CD4-positive, alpha-beta T cell treated with Interleukin-4 for 1 hour (primary cell): ENCODE measurements around the gene GGCX.
A peak's percentile ranks its signal among the peaks of the same experiment; 100 is the strongest.
"Not testable (repeated sequence)": the region's sequence is repeated elsewhere in the genome, so short reads cannot be mapped to it uniquely, and the experiment has no call there.

Experiments
- DNase-seq, 2 donors: peaks; one replicate each; pipeline ENCODE4 v3.0.0-alpha.2; 2020 to 2022

Gene GGCX

GRCh38 chr2:85593023-85593422 lies 31.7 kb upstream of the GGCX start:
- DNase-seq = no peak

- not testable (repeated sequence) for DNase-seq
Measured at GRCh38 chr2:85592299-85592698, 31.0 kb upstream of the GGCX start.

GRCh38 chr2:85591563-85591962 lies 30.3 kb upstream of the GGCX start:
- DNase-seq = no peak

GRCh38 chr2:85590950-85591349 lies 29.7 kb upstream of the GGCX start:
- DNase-seq = no peak

- DNase-seq = no peak
Measured at GRCh38 chr2:85589982-85590791, 28.9 kb upstream of the GGCX start.

GRCh38 chr2:85589181-85589580 lies 27.9 kb upstream of the GGCX start:
- no peak for DNase-seq

GRCh38 chr2:85588645-85589044 lies 27.4 kb upstream of the GGCX start:
- DNase-seq = no peak

GRCh38 chr2:85588236-85588635 lies 26.9 kb upstream of the GGCX start:
- DNase-seq = no peak

GRCh38 chr2:85585781-85586105 lies 24.4 kb upstream of the GGCX start:
- DNase-seq = no peak

- peak in 1 of 2 donors; percentile 13 for DNase-seq
Measured at GRCh38 chr2:85584857-85585780, 23.8 kb upstream of the GGCX start.

GRCh38 chr2:85584354-85584856 lies 23.1 kb upstream of the GGCX start, which contains the start of gene VAMP5:
VAMP5 (plus strand) TSS chr2:85584431; CDS start chr2:85584491, 60 bp downstream.
- no peak for DNase-seq

GRCh38 chr2:85583667-85584353 lies 22.5 kb upstream of the GGCX start:
- peak; percentile 27 to 51 for DNase-seq

- DNase-seq = no peak
Measured at GRCh38 chr2:85582492-85582891, 21.2 kb upstream of the GGCX start.

- no peak for DNase-seq
Measured at GRCh38 chr2:85580206-85580605, 18.9 kb upstream of the GGCX start.

- no peak for DNase-seq
Measured at GRCh38 chr2:85579266-85579935, 18.1 kb upstream of the GGCX start.

GRCh38 chr2:85578243-85579180 lies 17.2 kb upstream of the GGCX start:
- peak; percentile 25 to 51 for DNase-seq

- DNase-seq = peak; percentile 50 to 64
Measured at GRCh38 chr2:85577386-85578242, 16.3 kb upstream of the GGCX start, which contains the start of gene VAMP8. VAMP8 (plus strand) TSS chr2:85577586; CDS start chr2:85577647, 61 bp downstream.

- no peak for DNase-seq
Measured at GRCh38 chr2:85577063-85577385, 15.7 kb upstream of the GGCX start.

GRCh38 chr2:85575739-85576138 lies 14.4 kb upstream of the GGCX start:
- no peak for DNase-seq

GRCh38 chr2:85566265-85566664 lies 5.0 kb upstream of the GGCX start:
- no peak for DNase-seq
